GM21528 (cell line): ENCODE results near the gene FAM131C.

Source experiments
- ATAC-seq: cut with Tn5 transposase; IDR thresholded peaks from one replicate; pipeline ENCODE4 v1.9.1; 2021; ENCODE audit warnings: mild to moderate bottlenecking, moderate library complexity; ENCODE audit not compliant: unreplicated experiment, low FRiP score

FAM131C gene

DNA sequence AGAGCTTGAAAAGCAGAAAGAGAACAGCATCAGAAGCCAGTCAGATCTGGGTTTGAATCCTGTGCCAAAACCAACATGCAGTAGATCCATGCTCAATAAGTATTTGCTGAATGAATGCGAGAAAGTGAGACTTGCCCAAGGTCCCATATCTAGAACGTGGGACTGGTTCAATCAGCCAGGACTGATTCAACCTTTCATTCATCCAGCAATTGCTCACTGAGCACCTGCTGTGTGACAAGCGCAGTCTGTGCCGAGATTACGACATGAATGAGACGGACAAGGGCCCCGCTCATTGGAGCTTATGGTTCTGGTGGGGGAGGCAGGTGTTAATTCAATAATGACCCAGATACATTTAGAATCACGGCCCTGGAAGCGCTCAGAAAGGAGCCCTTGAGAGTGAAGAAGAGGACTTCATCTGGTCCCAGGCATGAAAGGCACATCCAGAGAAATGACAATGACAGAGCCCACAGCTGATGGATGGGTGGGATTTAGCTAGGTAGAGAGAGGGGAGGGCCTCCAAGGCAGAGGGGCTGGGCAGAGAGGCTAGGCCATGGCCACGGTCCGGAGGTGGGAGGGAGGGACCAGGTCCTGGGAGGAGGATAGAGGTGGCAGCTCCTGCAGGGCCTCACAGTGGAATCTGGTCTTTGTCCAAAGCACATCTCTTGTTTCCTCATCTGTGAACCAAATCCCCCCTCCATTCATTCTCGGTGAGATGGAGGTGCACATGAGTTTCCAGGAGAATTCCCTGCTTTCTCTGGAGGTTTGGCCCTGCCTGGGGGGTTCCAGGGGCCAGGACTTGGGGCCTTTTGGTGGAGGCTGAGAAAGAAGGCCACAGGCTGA is 4.2 kb upstream of the FAM131C start:
- ATAC-seq: no peak

DNA sequence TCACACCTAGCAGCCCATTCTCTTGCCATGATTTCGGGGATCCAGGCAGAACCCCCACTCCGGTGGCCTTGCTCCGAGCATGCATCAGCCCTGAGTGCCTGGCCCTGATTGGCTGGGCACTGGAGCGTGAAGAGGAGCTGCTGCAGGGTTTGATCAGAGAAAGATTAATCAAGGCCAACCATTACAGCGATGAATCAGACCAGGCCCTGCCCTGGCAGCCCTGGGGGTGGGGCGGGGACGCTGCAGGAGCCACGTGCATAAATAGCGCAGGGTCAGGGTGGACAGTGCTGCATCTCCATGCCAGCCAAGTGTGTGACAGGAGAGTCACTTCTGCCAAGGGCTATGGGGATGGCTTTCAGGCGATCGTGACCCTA is 3.4 kb upstream of the FAM131C start:
- no peak for ATAC-seq

DNA sequence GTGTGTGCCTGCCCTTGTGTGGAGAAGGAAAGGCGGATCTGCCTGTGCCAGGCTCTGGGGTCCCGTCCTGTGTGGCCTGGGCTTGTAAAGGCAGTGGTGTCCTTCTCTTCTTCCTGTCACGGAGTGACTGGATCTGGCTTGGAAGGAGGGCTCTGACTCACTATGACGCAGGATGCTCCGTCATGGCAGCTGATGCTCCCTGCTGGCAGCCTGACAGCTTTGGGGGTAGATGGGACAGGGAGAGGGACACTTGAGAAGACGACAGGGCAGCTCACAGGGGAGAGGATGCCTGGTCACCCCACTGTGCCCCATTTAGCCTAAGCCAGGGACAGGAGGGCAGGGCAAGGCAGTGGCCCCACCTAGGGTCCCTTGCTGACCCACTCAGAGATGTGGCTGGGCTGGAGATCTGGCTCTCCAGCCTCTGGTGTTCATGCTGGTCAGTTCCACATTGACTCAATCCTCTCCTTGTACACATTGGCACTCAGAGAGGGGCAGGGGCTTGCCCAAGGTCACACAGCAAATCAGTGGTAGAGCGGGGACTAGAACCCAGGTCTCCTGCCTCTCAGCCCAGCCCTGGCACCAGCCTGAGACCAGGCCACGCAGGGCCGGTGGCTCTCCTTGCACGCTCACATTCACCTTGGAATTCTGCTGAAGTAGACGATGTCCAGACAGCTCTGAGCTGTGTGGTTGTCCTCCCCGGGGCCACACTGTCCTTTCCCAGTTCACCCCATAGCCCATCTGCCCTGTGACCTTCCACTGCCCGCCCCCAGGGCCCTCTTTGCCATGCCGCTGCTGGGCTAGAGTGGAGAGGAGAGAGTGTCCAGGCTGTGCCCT is 2.8 kb upstream of the FAM131C start:
- ATAC-seq: no peak

DNA sequence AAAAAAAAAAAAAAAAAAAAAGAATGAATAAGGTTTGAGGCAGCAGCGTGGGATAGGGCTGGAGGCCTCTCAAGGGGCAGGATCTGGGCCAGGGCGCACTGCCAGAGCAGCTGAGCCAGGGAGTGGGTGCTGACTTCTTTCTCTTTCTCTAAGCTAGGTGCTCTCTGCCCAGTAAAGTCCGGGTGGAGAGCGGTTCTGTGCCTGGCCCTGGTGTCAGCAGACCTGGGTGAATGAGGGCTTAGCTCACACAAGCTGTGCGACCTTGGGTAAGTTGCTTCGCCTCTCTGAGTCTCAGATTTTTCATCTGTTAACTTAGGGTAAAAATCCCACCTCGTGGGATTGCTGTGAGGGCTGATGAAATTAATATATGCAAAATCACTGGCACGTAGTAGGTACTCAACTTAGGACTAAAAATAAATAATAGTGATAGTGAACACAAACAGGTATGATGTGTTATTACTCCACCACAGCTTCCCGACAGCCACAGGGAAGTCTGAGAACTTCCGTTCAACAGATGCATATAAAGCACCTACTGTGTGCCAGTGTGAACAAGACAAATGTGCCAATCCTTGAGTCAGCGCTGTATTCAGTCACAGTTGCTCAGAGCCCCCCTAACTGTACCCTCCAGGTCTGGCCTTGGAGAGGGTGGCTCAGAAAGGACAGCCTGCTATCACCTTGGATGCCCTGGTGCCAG is 2.0 kb upstream of the FAM131C start:
- ATAC-seq: no peak

DNA sequence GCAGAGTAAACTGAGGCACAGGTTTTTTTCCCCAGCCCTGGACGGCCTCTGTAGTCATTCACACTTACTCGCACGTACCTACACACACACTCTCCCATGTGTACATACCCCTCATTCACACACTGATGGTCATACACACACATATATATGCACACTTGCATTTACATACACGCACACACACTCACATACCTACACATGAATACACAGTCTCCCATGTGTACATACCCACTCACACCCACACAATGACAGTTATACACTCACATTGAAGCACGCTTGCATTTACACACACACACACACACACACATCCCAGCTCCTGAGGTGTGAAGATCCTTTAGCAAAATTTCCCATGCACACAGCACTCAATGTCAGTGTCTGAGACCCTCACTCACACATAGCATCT is 766 bp upstream of the FAM131C start:
- ATAC-seq: no peak

DNA sequence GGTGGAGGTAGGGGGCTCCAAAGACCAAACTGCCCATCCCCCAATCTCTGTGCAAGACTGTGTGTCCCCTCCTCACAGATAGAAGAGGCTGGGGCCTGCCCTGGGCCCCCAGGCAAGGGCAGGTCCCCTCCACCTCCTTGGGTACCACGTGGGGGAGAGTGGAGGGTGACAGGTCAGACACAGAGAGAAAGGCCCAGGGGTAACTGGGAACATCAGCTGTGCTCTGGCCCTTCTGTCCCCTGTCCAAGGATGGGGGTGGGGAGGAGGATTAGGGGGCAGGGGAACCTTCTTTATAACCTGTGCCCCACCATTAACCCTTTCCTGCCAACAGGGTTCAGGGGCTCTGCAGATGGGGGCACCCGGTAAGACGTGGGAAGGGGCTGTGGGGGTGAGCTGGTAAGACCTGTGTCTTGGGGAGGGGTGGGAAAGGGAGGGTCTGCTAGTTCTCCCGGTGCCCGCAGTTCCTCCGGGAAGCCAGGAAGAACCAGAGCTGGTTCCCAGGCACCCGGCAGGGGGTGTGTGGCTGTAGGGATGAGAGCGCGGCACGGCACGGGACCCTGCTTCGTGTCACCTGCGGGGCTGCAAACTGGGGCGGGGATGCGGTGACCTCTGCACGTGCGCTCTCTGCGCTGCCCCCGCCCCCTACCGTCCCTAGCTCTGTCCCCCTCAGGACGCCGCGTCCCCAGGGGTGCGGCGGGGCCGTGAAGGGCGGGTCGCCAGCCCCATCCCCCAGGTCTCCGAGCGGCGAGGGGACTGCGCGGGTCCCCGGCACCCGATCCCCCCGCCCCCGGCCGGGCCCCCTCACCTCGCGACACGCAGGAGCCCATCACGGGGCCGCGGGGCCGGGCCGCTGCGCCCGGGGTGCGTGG is 601 bp downstream of the FAM131C start:
- no peak for ATAC-seq

DNA sequence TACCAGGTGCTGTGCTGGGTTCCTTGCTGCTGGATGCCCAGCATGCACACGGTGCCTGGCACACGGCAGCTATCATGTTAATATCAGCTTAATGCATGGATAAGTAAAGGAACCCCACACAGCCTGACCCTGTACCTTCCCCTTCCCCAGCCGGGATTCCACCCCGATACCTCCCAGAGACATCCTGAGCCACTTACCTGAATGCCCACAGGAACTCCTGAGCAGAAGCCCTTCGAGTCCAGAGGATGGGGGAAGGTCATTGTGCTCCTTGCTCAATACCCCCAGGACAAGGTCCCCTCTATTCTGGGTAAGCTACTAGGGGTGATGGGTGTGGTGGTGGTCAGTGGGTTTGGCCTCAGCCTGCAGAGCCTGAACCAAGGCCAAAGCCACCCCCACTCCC is 1.4 kb downstream of the FAM131C start:
- ATAC-seq: no peak

DNA sequence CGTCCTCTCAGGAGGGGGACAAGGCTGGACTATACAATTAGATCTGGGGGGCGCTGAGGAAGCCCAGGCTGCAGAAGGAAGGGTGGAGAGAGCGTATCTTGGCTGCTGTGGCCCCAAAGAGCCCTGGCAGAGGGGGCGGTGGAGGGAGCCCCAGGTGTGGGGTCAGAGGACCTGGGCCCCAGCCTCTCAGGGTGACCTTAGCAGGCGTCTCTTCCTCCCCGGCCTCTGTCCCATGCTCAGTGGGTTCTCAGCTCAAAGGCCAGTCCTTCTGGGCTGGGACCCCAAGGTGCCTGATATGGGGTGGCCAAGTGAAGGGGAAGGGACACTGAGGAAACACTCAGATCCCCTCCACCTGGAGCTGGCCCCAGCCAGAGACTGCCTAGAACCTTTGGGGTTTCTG is 1.8 kb downstream of the FAM131C start:
- ATAC-seq: no peak

DNA sequence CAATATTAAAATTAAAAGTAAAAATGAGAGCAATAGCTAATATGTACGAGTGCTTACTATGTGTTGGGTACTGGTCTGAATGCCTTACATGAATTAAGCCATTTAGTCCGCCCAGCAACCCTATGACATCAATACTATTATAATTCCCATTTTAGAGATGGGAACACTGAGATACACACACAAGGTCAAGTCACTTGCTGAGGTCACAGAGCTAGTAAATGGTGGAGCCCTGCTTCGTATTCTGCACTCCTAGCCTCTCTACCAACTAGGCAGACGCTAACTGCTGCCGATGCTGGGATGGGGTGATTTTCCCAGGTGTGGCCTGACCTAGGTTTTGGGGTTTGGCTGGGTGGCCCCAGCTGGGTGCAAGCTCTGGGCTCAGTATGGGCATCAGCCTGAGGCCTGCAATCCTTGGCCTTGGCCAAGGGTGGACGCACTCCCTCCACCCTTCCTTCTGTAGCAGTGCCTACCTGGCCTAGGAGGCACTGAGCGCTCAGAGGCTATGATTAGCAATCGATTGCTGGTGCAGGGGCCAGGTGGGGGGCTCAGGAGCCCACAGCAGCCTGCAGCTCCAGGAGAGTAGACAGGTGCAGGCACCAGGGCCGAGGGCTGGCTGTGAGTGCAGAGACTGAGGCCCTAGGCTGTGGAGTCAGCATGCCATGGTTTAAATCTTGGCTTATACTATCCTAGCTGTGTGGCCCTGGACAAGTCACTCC is 2.7 kb downstream of the FAM131C start:
- ATAC-seq: no peak

DNA sequence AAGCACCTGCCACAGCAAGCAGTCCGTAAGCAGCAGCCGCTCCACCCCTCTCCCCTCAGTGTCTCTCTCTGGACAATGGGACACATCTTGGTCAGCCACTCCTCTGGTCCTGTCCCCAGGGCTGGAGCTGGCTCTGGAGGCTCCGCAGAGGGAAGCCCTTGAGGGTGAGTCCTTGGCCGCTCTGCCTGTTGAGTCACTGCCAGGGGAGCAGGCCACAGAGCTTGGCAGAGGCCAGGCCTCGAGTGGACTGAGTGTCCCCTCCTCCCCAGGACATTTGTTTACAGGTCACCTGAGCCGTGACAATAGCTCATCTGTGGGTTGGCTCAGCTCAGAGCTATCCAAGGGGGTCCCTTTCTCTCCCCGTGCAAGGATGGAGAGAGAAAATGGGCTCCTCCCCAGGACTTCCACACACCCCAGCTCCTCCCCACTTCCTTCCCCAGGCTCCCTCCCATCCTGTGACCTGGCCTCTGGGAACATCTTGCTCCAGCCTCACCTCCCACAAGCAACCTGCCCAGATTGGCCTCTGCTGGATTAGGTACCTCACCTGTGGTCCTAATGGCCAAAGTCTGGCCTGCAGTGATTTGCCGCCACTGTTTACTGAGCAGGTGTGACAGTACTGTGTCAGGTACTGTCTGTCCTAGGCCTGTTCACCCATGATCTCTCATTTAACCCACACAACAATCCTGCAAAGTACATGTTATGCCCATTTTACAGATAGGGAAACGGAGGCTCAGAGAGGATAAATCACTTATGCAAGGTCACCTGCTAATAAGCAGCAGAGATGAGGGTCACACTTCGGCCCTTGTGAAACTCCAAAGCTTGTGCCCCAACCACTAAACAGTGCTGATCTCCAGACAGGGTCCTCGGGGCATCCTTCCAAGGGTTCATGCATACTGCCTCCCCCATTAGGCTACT is 4.8 kb downstream of the FAM131C start:
- no peak for ATAC-seq

DNA sequence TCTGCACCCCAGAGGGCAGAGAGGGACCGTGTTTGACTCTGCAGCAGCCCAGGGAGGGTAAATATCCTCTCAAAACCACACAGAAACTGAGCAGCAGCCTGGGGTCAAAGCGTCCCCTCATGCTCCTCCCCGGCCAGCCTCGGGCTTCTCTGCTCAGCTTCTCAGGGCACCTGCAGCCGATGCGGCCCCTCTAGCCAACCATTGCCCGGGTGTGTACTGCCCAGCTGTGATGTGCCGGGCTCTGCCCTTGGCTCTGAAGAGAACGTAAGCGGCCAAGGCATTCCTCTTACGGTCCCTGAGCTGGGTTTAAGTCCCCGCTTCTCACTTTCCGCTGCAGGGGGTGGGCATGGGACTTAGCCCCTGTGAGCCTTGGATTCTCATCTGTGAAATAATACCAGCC is 5.5 kb downstream of the FAM131C start:
- ATAC-seq: no peak

DNA sequence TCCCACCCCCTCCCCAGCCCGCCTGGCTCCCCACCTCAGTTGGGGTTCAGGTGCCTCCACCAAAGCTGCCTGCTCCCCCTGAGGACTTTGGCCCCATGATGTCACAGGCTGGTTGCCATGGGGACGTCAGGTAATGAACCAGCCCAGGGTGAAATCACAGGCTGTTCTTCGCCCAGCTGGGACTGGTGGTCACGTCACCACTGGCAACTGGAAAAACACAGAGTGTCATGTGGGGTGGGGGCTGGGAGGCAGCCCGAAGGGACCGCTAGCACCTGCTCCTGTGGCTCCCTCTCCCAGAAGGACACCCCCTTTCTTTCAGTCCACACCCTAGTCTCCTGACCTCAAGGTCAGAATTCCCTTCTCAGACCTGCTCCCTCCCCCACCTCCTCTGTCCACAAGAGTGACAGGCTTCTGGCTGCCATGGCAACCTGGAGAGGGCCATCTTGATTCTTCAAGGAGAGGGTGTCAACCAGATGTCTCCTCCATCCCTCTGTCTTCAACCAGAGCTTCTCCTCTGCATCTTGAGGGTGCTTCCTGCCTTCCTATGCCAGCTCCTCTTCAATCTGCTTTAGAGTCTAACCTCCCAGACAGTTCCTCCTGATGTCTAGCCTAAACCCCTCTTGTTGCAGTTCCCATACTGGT is 6.2 kb downstream of the FAM131C start:
- no peak for ATAC-seq

DNA sequence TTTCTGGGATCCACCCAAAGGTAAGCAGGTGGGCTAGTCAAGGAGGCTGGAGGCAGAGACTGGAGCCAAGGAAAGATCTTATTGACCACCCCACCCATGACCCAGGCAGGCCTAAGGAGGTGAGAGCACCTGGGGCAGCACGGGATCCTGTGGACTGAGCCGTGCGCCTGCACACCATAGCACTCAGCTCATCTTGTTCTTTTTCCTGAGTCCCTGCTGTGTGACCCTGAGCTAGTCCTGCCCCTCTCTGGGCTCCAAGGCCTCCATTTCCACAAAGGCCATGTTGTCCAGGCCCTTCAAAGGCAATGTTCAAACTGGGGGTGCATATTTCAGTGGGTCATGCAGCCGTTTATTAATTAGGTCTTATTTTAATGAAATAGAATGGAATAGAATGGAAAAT is 7.2 kb downstream of the FAM131C start:
- ATAC-seq: no peak

DNA sequence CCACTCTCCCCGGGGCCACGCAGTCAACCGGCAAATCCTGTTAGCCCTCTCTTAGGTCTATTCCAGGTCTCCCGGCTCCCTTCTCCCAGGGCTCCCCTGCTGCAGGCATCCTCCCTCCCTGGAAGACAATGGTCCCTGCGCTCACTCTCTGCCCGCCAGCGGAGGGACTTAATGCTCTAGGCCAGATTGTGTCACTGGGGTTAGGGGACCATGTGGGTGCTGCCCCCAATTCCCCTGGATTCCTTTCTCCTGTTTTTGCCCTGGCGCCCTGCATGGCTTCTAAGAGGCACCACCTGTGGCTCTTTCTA is 8.2 kb downstream of the FAM131C start:
- no peak for ATAC-seq

DNA sequence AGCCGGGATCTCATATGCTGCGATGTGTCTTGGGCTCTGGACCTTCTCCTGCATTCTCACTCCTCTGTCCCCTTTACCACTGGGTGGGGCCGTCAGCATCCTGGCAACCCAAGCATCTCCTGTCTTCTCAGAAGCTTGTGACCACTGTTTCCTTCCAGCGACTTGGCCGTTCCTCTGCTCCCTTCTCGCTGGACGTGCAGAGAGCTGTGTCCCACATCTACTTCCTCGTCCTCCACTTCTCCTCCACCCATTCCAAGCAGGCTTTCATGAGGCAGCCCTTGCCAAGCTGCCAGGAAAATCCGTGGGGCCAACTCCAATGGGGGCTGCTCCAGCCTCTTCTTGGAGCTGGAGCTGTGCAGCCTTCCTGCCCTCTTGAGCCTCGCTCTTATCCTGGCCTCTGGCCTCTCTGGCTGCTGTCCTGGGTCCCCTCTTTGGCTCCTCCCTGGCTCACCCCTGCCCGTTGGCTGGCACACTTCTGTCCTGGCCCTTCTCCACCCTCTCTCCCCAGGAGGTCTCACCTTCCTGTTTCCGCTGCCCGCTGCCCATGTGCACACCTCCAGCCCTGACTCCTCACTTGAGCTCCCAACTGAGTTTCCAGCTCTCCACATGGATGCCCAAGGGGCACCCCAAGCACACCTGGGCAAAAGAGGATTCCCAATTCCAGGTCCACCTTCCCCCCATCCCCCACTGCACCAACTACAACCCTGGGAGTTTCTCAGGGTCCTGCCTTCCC is 8.7 kb downstream of the FAM131C start:
- no peak for ATAC-seq

DNA sequence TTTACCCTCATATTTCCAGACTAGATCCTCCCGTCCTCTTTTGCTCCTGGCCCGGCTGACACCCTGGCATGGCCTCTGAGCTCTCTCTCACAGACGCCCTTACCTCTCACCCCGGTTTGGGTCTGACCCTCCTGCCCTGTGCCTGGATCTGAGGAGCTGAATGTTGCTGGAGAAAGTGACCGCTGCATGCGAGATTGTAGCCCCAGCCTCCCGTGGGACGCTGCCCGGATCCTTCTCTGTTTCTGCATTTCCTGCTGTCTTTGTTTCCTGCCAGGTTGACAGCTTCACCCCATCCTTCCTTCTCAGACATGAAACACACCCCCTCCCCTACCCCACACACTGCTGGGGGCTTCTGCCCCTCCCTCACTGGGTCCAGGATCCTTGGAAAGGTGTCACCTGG is 9.5 kb downstream of the FAM131C start:
- no peak for ATAC-seq

DNA sequence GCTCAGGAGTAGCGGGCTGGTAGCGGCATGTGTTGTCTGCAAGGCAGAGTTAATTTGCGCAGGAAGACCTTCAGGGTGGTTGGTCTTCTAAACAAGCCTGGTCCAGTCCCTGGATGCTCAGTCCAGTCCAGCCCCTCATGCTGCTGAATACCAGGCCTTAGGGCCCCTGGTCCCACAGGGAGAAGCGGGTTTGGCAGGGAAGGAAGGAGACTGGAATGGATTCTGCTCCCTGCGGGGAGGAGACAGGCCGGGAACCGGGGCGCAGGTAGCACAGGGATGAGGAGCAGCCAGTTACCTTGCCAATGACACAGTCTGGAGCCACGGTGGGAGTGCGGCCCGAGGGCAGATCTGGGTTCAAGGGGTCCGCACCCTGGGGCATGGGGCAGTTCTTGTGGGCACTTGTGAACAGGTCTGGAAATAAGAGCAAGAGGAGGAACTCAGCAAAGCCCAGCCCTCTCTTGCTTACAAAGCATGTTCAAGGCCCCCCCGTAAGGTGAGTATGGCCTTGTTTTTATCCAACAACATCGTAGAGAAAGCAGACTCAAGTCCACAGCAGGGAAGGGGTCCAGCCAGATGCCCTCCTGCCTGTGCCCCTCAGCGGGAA is 10.1 kb downstream of the FAM131C start:
- no peak for ATAC-seq
